ENCODE results near the gene RIMBP2.

DNA sequence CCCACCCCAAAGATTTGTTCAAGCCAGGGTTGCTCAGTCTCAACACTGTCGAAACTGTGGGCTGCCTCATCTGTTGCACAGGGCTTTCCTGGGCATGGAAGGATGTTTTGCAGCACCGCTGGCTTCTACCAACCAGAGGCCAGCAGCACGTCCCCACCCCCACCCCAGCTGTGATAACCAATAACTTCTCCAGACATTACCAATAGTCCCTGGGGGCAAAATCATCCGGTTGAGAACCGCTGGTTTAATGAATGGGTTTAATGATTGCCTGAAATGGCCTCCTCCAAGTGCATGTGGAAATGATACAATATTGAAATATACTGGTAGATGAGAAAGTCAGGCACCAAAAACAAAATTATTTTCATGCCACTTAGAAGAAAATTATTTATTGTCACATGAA, 44.5 kb downstream of the RIMBP2 start:
- TF ChIP-seq, protein P1, sequence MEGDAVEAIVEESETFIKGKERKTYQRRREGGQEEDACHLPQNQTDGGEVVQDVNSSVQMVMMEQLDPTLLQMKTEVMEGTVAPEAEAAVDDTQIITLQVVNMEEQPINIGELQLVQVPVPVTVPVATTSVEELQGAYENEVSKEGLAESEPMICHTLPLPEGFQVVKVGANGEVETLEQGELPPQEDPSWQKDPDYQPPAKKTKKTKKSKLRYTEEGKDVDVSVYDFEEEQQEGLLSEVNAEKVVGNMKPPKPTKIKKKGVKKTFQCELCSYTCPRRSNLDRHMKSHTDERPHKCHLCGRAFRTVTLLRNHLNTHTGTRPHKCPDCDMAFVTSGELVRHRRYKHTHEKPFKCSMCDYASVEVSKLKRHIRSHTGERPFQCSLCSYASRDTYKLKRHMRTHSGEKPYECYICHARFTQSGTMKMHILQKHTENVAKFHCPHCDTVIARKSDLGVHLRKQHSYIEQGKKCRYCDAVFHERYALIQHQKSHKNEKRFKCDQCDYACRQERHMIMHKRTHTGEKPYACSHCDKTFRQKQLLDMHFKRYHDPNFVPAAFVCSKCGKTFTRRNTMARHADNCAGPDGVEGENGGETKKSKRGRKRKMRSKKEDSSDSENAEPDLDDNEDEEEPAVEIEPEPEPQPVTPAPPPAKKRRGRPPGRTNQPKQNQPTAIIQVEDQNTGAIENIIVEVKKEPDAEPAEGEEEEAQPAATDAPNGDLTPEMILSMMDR (IDR thresholded peaks at IDR 0.05; ENCODE audit: low read depth, low read length): no peak
- TF ChIP-seq POLR2A (IDR thresholded peaks at IDR 0.05; ENCODE audit: extremely low read depth, insufficient read length) (no peak), MYC (IDR thresholded peaks at IDR 0.05; ENCODE audit: low read depth, low read length) (no peak)
